ENCODE measurements around the gene RPUSD1.

The RPUSD1 gene

DNA sequence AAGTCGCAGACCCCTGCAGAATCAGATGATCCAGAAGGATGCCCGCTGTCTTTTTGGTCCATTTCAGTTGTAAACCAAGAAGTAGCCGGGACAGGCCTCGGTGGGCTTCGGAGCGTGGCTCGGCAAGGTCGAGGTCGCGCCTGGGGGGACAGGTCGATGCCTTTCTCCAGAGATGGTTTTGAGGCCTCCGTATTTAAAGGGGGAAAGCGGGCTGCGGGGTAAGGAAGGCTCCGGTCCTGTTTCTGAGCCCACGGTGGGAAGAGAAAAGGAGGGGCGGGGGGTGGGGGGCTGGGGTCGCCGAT is 19.9 kb upstream of the RPUSD1 start:
- H3K36me3 ChIP-seq, result no peaks in the 10 kb centered on the region
- H3K27me3 ChIP-seq (ENCODE audit: insufficient read depth, low read depth, severe bottlenecking), result peaks cover 2% of the 10 kb centered on the region
- DNase-seq, result no peak
- H3K4me3 ChIP-seq (ENCODE audit: low read depth, low read length), result peak overlapping the region; percentile 63
- H3K27ac ChIP-seq, result peak overlapping the region; percentile 92
- H3K9me3 ChIP-seq (ENCODE audit: severe bottlenecking), result no peaks in the 10 kb centered on the region
- TF ChIP-seq, protein P1, sequence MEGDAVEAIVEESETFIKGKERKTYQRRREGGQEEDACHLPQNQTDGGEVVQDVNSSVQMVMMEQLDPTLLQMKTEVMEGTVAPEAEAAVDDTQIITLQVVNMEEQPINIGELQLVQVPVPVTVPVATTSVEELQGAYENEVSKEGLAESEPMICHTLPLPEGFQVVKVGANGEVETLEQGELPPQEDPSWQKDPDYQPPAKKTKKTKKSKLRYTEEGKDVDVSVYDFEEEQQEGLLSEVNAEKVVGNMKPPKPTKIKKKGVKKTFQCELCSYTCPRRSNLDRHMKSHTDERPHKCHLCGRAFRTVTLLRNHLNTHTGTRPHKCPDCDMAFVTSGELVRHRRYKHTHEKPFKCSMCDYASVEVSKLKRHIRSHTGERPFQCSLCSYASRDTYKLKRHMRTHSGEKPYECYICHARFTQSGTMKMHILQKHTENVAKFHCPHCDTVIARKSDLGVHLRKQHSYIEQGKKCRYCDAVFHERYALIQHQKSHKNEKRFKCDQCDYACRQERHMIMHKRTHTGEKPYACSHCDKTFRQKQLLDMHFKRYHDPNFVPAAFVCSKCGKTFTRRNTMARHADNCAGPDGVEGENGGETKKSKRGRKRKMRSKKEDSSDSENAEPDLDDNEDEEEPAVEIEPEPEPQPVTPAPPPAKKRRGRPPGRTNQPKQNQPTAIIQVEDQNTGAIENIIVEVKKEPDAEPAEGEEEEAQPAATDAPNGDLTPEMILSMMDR (IDR thresholded peaks at IDR 0.05; ENCODE audit: low read depth, low read length), result no peak

DNA sequence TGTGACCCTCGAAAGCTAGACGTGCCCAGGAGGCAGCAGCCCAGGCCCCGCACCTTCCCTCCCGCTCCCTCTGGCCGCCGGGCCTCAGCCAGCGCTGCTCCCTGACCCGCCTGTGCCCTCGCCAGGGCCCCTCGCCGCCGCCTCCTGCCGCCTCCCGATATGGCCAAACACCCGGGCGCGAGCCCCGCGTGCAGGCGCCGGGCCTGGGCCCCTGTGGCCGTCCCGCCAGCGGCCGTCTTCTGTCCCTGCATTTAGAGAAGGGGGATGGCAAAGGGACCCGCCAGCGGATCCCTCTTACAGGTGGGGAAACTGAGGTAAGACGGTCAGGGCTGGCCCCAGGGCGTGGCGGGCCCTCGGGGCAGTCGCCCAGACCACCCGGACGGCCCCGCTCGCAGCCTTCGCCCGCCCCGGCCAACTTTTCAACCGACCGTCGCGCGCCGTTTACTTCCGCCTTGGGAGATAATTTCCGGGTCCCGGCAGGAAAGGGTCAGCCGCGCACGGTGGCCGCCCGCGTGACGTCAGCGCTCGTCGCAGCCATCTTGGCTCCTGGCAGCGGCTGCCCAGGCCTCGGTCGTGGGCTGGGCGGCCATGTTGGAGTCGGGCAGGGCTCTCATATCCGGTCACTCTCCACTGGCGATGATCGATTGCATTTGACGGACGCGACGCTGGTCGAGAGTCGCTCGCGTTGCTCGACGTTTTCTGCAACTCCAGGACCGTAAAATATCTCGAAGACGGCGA is 19.3 kb upstream of the RPUSD1 start:
- Histone ChIP-seq H3K27me3 (ENCODE audit: insufficient read depth, low read depth, severe bottlenecking) (no peaks in the 10 kb centered on the region), H3K36me3 (no peaks in the 10 kb centered on the region), H3K4me3 (ENCODE audit: low read depth, low read length) (peak overlapping the region; percentile 63), H3K9me3 (ENCODE audit: severe bottlenecking) (no peaks in the 10 kb centered on the region), H3K27ac (peak overlapping the region; percentile 92)
- TF ChIP-seq, protein P1 (IDR thresholded peaks at IDR 0.05; ENCODE audit: low read depth, low read length), result no peak
- DNase-seq, result peak; percentile 94

DNA sequence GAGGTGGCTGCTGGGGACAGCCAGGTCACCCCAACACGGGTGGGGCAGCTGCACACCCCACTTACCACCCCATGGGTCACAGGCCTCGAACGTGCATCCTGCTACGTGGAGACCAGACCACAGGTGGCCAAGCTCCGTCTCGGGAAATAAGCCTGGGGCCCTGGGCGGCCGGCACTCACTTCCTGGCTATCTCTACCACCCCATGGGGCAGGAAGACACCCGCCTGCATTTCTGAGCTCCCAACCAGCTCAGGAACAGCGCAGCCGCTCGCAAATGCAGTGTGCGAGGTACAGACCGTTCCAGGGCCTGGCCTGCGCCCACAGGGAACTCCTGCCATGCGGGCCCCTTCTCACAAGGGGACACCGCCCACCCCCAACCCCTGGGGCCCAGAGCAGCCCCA is 17.3 kb upstream of the RPUSD1 start:
- Histone ChIP-seq H3K9me3 (ENCODE audit: severe bottlenecking) (no peaks in the 10 kb centered on the region), H3K4me3 (ENCODE audit: low read depth, low read length) (no peak overlapping the region), H3K27ac (no peak overlapping the region), H3K27me3 (ENCODE audit: insufficient read depth, low read depth, severe bottlenecking) (no peaks in the 10 kb centered on the region), H3K36me3 (no peaks in the 10 kb centered on the region)
- TF ChIP-seq, protein P1 (IDR thresholded peaks at IDR 0.05; ENCODE audit: low read depth, low read length), result no peak
- no peak for DNase-seq

DNA sequence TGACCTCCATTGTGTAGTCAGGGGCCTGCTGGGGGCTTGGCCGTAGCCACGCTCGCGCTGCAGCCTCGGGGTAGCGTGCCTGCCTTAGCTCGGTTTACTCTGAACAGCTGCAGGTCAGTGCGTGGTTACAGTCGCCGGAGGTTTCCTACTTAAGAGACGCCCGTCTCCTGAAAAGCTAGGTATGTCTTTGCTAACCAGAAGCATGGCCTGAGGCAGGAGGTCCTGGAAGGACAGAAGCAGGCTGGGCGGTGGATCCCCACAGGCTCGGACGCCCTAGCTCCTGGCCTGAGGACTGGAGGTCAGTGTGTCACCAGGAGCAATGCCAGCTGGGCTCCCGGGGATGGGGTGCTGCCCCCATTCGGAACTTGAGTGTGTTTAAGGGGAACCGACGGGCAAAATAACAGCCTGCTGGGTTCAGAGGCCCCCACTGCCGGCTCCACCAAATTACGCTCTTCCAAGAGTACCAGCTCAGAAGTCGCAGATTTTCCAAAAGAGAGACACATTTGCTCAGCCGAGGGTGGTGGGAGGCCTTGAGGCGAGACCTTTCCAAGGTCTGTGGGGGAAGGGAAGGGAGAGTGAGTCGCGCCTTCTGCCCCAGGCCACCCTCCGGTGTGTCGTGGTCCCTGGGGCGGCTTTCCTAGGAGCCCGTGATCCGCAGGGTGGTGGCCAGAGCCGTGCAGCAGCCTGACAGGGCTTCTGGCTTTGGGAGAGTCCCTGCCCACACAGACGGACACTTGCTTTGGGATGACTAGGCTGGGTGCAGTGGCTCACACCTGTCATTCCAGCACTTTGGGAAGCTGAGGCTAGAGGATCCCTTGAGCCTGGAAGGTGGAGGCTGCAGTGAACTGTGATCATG is 16.2 kb upstream of the RPUSD1 start:
- no peak overlapping the region for H3K4me3 ChIP-seq (ENCODE audit: low read depth, low read length)
- no peak for DNase-seq
- H3K27me3 ChIP-seq (ENCODE audit: insufficient read depth, low read depth, severe bottlenecking), result no peaks in the 10 kb centered on the region
- H3K27ac ChIP-seq, result no peak overlapping the region
- no peaks in the 10 kb centered on the region for H3K36me3 ChIP-seq
- TF ChIP-seq, protein P1 (IDR thresholded peaks at IDR 0.05; ENCODE audit: low read depth, low read length), result no peak
- H3K9me3 ChIP-seq (ENCODE audit: severe bottlenecking), result no peaks in the 10 kb centered on the region

DNA sequence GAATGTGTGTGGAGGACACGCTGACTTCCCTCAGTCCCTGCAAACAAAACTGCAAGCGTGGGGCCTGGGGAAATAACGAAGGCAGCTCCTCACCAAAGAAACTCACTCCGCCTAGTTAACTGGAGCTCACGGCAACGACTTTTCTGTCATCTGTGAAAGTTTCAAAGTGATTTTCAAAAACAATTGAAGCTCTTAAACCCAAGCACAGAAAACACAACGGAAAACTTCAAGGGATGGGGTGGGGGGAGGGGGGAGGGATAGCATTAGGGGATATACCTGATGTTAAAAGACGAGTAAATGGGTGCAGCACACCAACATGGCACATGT is 15.5 kb upstream of the RPUSD1 start:
- TF ChIP-seq, protein P1 (IDR thresholded peaks at IDR 0.05; ENCODE audit: low read depth, low read length), result no peak

More for the DNA sequence above, 15.5 kb upstream of the RPUSD1 start:
- Histone ChIP-seq H3K27ac (no peak overlapping the region), H3K27me3 (ENCODE audit: insufficient read depth, low read depth, severe bottlenecking) (no peaks in the 10 kb centered on the region), H3K36me3 (0 out of 2 replicates have a peak, but pooled peaks cover 1% of the 10 kb centered on the region), H3K9me3 (ENCODE audit: severe bottlenecking) (no peaks in the 10 kb centered on the region), H3K4me3 (ENCODE audit: low read depth, low read length) (no peak overlapping the region)
- DNase-seq, result no peak

Measured in WERI-Rb-1 (cell line).